ENCODE measurements around the gene SIGLEC1.

Gene SIGLEC1

DNA sequence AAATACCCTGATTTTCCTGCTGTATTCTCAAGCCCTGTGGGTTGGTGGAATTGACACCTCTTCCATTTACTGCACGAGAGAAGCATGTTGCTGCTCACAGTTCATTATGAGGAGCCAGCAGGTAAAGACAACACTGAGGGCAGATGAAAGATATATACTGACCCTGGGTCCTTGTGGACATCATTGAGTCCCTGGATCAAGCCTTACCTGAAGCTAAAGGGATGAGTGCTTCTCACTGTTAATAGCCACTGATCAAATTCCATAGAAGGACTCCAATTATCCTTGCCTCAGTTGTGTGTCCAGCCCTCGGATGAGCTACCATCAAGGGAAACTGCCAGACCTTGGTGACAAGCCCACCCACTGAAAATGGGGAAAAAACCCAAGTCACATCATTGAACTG, 7.7 kb upstream of the SIGLEC1 start:
- no peak for DNase-seq (ENCODE audit: low read depth)
- TF ChIP-seq, protein P1, sequence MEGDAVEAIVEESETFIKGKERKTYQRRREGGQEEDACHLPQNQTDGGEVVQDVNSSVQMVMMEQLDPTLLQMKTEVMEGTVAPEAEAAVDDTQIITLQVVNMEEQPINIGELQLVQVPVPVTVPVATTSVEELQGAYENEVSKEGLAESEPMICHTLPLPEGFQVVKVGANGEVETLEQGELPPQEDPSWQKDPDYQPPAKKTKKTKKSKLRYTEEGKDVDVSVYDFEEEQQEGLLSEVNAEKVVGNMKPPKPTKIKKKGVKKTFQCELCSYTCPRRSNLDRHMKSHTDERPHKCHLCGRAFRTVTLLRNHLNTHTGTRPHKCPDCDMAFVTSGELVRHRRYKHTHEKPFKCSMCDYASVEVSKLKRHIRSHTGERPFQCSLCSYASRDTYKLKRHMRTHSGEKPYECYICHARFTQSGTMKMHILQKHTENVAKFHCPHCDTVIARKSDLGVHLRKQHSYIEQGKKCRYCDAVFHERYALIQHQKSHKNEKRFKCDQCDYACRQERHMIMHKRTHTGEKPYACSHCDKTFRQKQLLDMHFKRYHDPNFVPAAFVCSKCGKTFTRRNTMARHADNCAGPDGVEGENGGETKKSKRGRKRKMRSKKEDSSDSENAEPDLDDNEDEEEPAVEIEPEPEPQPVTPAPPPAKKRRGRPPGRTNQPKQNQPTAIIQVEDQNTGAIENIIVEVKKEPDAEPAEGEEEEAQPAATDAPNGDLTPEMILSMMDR (IDR thresholded peaks at IDR 0.05; ENCODE audit: insufficient read depth, low read depth, low read length, missing control alignments) = no peak
- no peak overlapping the region for H3K4me3 ChIP-seq (ENCODE audit: low read depth, low read length)

DNA sequence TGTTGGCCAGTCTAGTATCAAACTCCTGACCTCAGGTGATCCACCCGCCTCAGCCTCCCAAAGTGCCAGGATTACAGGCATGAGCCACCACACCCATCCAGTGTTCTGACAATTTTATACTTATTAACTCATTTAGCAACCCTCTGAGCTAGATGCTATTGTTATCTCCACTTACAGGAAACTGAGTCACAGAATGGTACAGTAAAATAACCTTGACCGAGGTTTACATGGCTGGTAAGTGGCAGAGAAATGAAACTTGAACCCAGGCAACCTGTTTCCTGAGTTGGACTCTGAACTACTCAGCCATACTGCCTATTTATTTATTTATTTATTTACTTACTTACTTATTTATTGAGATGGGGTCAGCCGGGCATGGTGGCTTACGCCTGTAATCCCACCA, 6.6 kb upstream of the SIGLEC1 start:
- DNase-seq (ENCODE audit: low read depth) = no peak
- no peak overlapping the region for H3K4me3 ChIP-seq (ENCODE audit: low read depth, low read length)
- TF ChIP-seq, protein P1 (IDR thresholded peaks at IDR 0.05; ENCODE audit: insufficient read depth, low read depth, low read length, missing control alignments) = no peak

DNA sequence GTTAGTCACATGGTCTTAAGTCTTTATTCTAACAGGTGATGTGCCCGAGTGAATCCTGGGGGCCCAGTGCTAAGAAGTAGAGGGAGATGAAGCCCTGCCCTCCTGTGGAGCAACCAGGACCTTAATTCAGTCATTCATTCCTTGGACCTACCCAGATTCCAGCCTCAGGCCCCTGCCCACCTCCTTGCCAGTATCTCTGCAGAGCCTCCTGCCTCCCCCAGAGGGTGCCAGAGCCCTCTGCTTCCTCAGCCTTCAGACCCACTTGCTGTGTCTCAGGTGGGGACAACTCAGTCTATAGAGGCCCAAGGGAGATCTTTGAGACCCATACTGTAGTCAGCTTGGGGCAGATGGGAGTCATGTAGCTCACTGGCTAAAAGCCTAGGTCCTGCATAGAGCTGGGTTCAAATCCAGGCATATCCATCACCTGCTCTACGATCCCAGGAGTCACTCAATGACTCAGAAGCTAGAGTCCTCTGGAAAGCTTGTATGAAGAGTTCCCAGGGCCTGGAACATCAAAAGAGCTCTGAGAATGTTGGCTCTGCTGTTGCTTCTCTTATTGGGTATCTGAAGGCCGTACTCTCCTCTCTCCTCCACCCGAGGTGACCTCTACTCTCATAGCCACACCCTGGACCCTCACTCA, 3.9 kb upstream of the SIGLEC1 start:
- H3K4me3 ChIP-seq (ENCODE audit: low read depth, low read length) = no peak overlapping the region
- DNase-seq (ENCODE audit: low read depth) = peak; percentile 71
- TF ChIP-seq, protein P1 (IDR thresholded peaks at IDR 0.05; ENCODE audit: insufficient read depth, low read depth, low read length, missing control alignments) = peak; percentile 83

DNA sequence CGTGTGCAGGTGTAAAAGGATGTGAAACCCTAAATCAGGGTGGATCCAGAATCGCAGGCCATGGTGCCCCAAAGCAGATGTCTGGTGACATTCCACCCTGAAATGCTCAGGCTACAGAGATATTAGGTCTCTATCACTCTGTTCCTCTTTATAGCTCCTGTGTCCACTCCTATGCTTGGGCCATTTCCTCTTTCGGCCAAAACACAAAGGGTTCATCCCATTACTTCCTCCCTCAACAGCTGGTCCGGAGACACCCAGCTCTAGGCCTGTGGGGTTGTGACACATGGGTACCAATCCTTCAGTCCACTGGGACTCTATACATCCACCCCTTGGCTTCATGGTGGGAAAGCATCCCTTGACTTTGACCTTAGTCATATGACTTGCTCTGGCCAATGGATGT, 1.7 kb upstream of the SIGLEC1 start:
- no peak for DNase-seq (ENCODE audit: low read depth)

DNA sequence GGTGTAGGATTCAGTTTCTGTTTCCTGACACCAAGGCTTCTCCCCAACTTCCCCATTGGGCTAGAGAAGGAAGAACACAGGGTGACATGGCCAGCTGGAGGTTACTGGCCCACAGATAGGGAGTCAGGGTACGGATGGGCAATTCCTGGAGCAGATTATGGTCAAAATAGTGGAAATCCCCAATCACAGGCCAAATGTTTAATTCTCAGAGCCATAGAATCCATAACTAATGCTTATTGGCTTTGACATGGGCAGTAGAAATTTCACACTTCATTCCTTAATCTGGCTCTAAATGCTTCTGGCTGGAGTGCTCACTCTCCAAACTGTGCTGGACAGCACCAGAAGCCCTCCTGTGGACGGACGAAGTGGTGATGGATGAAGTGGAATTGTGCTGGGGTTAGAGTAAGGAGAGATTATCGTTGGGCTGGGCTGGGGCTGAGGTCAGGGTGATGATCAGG, 887 bp downstream of the SIGLEC1 start:
- TF ChIP-seq, protein P1 (IDR thresholded peaks at IDR 0.05; ENCODE audit: insufficient read depth, low read depth, low read length, missing control alignments) = no peak
- H3K4me3 ChIP-seq (ENCODE audit: low read depth, low read length) = no peak overlapping the region
- no peak for DNase-seq (ENCODE audit: low read depth)

More for the DNA sequence above, 1.7 kb upstream of the SIGLEC1 start:
- no peak overlapping the region for H3K4me3 ChIP-seq (ENCODE audit: low read depth, low read length)
- TF ChIP-seq, protein P1 (IDR thresholded peaks at IDR 0.05; ENCODE audit: insufficient read depth, low read depth, low read length, missing control alignments) = no peak

DNA sequence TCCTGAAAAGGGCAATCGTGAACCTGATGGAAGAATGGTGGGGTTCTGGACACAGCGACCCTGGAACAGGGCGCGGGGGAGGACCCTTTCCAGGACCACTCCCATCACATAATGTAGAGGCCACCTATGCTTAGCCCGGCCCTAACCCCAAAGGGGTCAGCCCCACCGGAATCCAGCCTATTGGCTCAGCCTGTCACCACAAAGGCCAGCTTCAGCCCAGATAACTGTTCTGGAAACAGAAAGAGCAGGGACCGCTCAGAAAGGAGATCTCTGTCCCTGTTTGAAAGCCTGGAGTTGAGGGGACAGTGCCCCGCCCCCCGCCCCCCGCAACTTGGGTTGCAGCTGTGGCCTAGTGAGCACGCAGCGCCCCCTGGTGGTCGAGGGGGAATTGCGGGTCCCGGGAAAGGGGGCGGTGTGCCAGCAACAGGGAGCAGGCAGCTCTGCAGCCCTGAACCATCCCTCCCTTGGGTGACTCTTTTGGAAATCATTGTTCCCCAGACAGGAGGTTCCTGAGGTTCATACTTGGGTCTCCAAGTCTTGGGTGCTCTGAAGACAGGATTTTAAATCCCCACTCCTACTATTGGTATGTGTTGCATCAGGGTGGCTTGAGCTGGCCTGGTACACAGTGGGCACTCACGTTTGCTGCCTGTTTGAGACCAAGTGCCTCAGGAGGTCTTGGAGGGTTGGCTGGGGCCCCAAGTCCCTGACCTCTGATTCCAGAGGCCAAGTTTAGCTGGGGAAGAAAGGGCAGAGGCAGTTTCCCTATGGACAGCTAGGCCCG, 1.5 kb downstream of the SIGLEC1 start:
- TF ChIP-seq, protein P1 (IDR thresholded peaks at IDR 0.05; ENCODE audit: insufficient read depth, low read depth, low read length, missing control alignments) = peak; percentile 90
- no peak overlapping the region for H3K4me3 ChIP-seq (ENCODE audit: low read depth, low read length)
- DNase-seq (ENCODE audit: low read depth) = peak; percentile 65
